Naive thymus-derived CD4-positive, alpha-beta T cell (primary cell): Measurements from ENCODE around the gene SLFN13. TPM values are rescaled to one million over a fixed set of nuclear protein-coding genes. Genes with fewer than 3 reads are reported as not detected.
A peak's percentile ranks its signal among the peaks of the same experiment; 100 is the strongest.
"Not testable (repeated sequence)": the region's sequence is repeated elsewhere in the genome, so short reads cannot be mapped to it uniquely, and the experiment has no call there.

Experiments used
- ATAC-seq: fragments of 150-1000 bp; cut with Tn5 transposase; 2 replicates; pipeline ENCODE4 v1.10.0; 2021; ENCODE audit warnings: mild to moderate bottlenecking, moderate library complexity
- CTCF ChIA-PET: fragments of 350-600 bp; sonication (Branson Sonifier 250); formaldehyde crosslinking; loops from one replicate; lab custom pipeline; 2021; ENCODE audit warnings: antibody characterized with exemption; lab: Charles Lee
- POLR2A ChIA-PET: fragments of 350-600 bp; sonication (Branson Sonifier 250); formaldehyde crosslinking; loops from one replicate; lab custom pipeline; 2021; ENCODE audit warnings: antibody characterized with exemption, inconsistent platforms; lab: Charles Lee
- DNase-seq, 9 donors: peaks; one replicate each; pipeline versions ENCODE4 v3.0.0 to v3.0.0-alpha.2; 2020 to 2022; ENCODE audit warnings: mixed read lengths in 1 of 9
- H3K27ac ChIP-seq: one replicate; pipeline ENCODE4 v1.7.0; 2013; ENCODE audit warnings: mild to moderate bottlenecking, low read depth, low read length, moderate library complexity
- H3K27me3 ChIP-seq, 2 donors: one replicate each; pipeline ENCODE4 v1.7.0; 2013; ENCODE audit warnings: low read length in 2 of 2, mild to moderate bottlenecking in 2 of 2, moderate library complexity in 2 of 2; ENCODE audit not compliant: control insufficient read depth in 2 of 2, insufficient read depth in 2 of 2
- H3K36me3 ChIP-seq, 3 experiments: 1 replicate in 2 of 3; 2 replicates in 1 of 3; pipeline ENCODE4 v1.7.0; 2013; ENCODE audit warnings: low read length in 3 of 3, mild to moderate bottlenecking in 3 of 3, moderate library complexity in 1 of 3; ENCODE audit not compliant: insufficient read depth in 3 of 3, control insufficient read depth in 2 of 3
- H3K4me1 ChIP-seq, 2 donors: one replicate each; pipeline ENCODE4 v1.7.0; 2013; ENCODE audit warnings: low read length in 2 of 2, mild to moderate bottlenecking in 2 of 2, moderate library complexity in 1 of 2; ENCODE audit not compliant: control insufficient read depth in 2 of 2, insufficient read depth in 2 of 2
- H3K4me3 ChIP-seq: 2 replicates; pipeline ENCODE4 v1.7.0; 2013; ENCODE audit warnings: mild to moderate bottlenecking, low read length
- H3K9me3 ChIP-seq, 3 experiments: 1 replicate in 2 of 3; 2 replicates in 1 of 3; pipeline ENCODE4 v1.7.0; 2013; ENCODE audit warnings: low read length in 3 of 3; ENCODE audit not compliant: control insufficient read depth in 2 of 3
- H3K27ac Mint-ChIP-seq, 9 donors: one replicate each; pipeline ENCODE4 v1.8.0; 2020 to 2022; ENCODE audit warnings: mixed read lengths in 9 of 9, mild to moderate bottlenecking in 8 of 9, moderate library complexity in 5 of 9, inconsistent platforms in 2 of 9
- H3K27me3 Mint-ChIP-seq, 5 donors: one replicate each; pipeline ENCODE4 v1.8.0; 2021 to 2022; ENCODE audit warnings: mixed read lengths in 5 of 5, mild to moderate bottlenecking in 1 of 5
- H3K36me3 Mint-ChIP-seq, 5 donors: one replicate each; pipeline ENCODE4 v1.8.0; 2020 to 2022; ENCODE audit warnings: mixed read lengths in 5 of 5, mild to moderate bottlenecking in 3 of 5, inconsistent platforms in 1 of 5
- H3K4me1 Mint-ChIP-seq, 7 donors: one replicate each; pipeline ENCODE4 v1.8.0; 2020 to 2022; ENCODE audit warnings: mixed read lengths in 7 of 7, mild to moderate bottlenecking in 3 of 7, inconsistent platforms in 1 of 7
- H3K4me3 Mint-ChIP-seq, 10 donors: one replicate each; pipeline ENCODE4 v1.8.0; 2020 to 2022; ENCODE audit warnings: mild to moderate bottlenecking in 10 of 10, mixed read lengths in 10 of 10, moderate library complexity in 6 of 10, inconsistent platforms in 2 of 10
- H3K9me3 Mint-ChIP-seq, 11 donors: one replicate each; pipeline ENCODE4 v1.8.0; 2020 to 2022; ENCODE audit warnings: mixed read lengths in 11 of 11, mild to moderate bottlenecking in 4 of 11, inconsistent platforms in 1 of 11, moderate library complexity in 1 of 11
- intact Hi-C, 2 donors: fragments of 100-400 bp; cut with micrococcal nuclease; formaldehyde crosslinking; loops; one replicate each; pipeline ENCODE4 v1.15.1; 2023
- polyA plus RNA-seq, 2 donors: library from polyadenylated mRNA; unstranded; fragments of 300-500 nt; fragmentation: Illumina TruSeq; gene quantifications; one replicate each; pipeline ENCODE4 v1.2.3, GENCODE V29; 2021
- total RNA-seq, 6 experiments: library from RNA in 5 of 6; stranded (reverse) in 5 of 6; gene quantifications; 1 replicate in 5 of 6; 2 replicates in 1 of 6; pipeline ENCODE4 v1.2.3 and lab custom pipeline; 2021 to 2026

Gene SLFN13
- total and polyA plus RNA-seq, 7 experiments from 2014 or later, result 3.6 to 64.7 (median 15.0) TPM

- POLR2A ChIA-PET, result interaction anchor here (0.6 to 3.5 kb wide), 10 partner anchors 11 to 312 kb away, joined by 3 to 28 read pairs (median 4); partner anchors contain the start of gene SLFN13
Observed at GRCh38 chr17:35468475-35468874, 19.9 kb upstream of the SLFN13 start.

DNA sequence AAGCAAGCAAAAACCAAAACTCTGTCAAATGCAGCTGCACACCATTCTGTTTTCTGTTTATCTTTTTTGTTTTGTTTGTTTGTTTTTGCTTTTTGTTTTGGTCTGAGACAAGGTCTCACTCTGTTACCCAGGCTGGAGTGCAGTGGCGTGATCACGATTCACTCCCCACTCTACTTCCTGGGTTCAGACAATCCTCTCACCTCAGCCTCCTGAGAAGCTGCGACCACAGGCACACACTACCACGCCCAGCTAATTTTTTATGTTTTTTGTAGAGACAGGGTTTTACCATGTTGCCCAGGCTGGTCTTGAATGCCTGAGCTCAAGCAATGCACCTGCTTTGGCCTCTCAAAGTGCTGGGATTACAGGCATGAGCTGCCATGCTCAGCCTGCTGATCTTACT lies 19.3 kb upstream of the SLFN13 start:
- Histone ChIP-seq H3K36me3 (no peaks in the 10 kb centered on the region), H3K27me3 (no peaks in the 10 kb centered on the region), H3K4me1 (peaks cover 19 to 20% of the 10 kb centered on the region in 2 donors), H3K9me3 (peaks cover 0 to 5% (median 0%) of the 10 kb centered on the region in 3 experiments), H3K4me3 (no peak overlapping the region), H3K27ac (no peak overlapping the region)
- intact Hi-C loops, result loop anchor here in 1 of 2 donors (2.0 to 5.0 kb wide), 2 partner anchors 19 to 36 kb away; partner anchors contain the start of gene SLFN12
- peak; percentile 75 for ATAC-seq
- Mint-ChIP-seq H3K27me3 (no peaks in the 10 kb centered on the region), H3K4me3 (peak overlapping the region; percentile 32 to 72 (median 58)), H3K9me3 (peaks cover 5 to 33% (median 21%) of the 10 kb centered on the region in 11 donors), H3K36me3 (peaks cover 13 to 82% (median 29%) of the 10 kb centered on the region in 5 donors), H3K27ac (peak overlapping the region; percentile 10 to 89 (median 71)), H3K4me1 (peaks cover 23 to 74% (median 45%) of the 10 kb centered on the region in 7 donors)
- DNase-seq, result peak in 4 of 9 donors; percentile 19 to 21 (median 20)
- ChIA-PET CTCF (interaction anchor here (0.6 kb wide), 1 partner anchor 87 kb away, joined by 3 read pairs; no protein-coding TSS in a partner anchor), POLR2A (interaction anchor here (0.5 to 3.5 kb wide), 14 partner anchors 12 to 311 kb away, joined by 3 to 28 read pairs (median 3); partner anchors contain the start of genes SLFN12L and SLFN13)

More at GRCh38 chr17:35468475-35468874, 19.9 kb upstream of the SLFN13 start:
- H3K9me3 Mint-ChIP-seq, result peaks cover 5 to 39% (median 26%) of the 10 kb centered on the region in 11 donors
- intact Hi-C loops, result loop anchor here in 1 of 2 donors (5.0 kb wide), 1 partner anchor 36 kb away; the partner anchor contains the start of gene SLFN12
- H3K36me3 Mint-ChIP-seq, result peaks cover 17 to 84% (median 35%) of the 10 kb centered on the region in 5 donors
- peaks cover 23 to 69% (median 42%) of the 10 kb centered on the region in 7 donors for H3K4me1 Mint-ChIP-seq
- Histone ChIP-seq H3K27ac (no peak overlapping the region), H3K9me3 (peaks cover 0 to 5% (median 0%) of the 10 kb centered on the region in 3 experiments), H3K4me1 (peaks cover 19 to 20% of the 10 kb centered on the region in 2 donors), H3K27me3 (no peaks in the 10 kb centered on the region), H3K36me3 (peaks cover 0 to 2% (median 0%) of the 10 kb centered on the region in 3 experiments), H3K4me3 (no peak overlapping the region)
- ATAC-seq (no peak), DNase-seq (no peak)
- peak overlapping the region; percentile 63 to 86 (median 78) for H3K27ac Mint-ChIP-seq
- H3K27me3 Mint-ChIP-seq, result no peaks in the 10 kb centered on the region
- CTCF ChIA-PET, result no interaction called here
- H3K4me3 Mint-ChIP-seq, result peak overlapping the region in 9 of 10 donors; percentile 14 to 72 (median 56)

- Histone ChIP-seq H3K27ac (peak overlapping the region; percentile 31), H3K36me3 (no peaks in the 10 kb centered on the region), H3K4me3 (peak overlapping the region; percentile 46), H3K27me3 (no peaks in the 10 kb centered on the region), H3K4me1 (peaks cover 7 to 14% of the 10 kb centered on the region in 2 donors), H3K9me3 (no peaks in the 10 kb centered on the region)
- Mint-ChIP-seq H3K4me1 (peaks cover 17 to 44% (median 34%) of the 10 kb centered on the region in 7 donors), H3K9me3 (peaks cover 0 to 38% (median 16%) of the 10 kb centered on the region in 11 donors), H3K27me3 (no peaks in the 10 kb centered on the region), H3K27ac (peak overlapping the region; percentile 78 to 95 (median 86)), H3K36me3 (peaks cover 13 to 66% (median 20%) of the 10 kb centered on the region in 5 donors), H3K4me3 (peak overlapping the region; percentile 64 to 88 (median 81))
- DNase-seq, result peak; percentile 31 to 68 (median 58)
- CTCF ChIA-PET, result no interaction called here
- intact Hi-C loops, result loop anchor here in 1 of 2 donors (1.0 kb wide), 1 partner anchor 12 kb away; the partner anchor contains the start of gene SLFN13
- ATAC-seq, result peak; percentile 95
- POLR2A ChIA-PET, result interaction anchor here (1.0 to 2.8 kb wide), 4 partner anchors 11 to 147 kb away, joined by 3 to 14 read pairs (median 5); no protein-coding TSS in a partner anchor
Observed at GRCh38 chr17:35460354-35460851, 11.8 kb upstream of the SLFN13 start.

GRCh38 chr17:35454035-35454434 lies 5.5 kb upstream of the SLFN13 start:
- H3K4me3 Mint-ChIP-seq, CTCF ChIA-PET, H3K36me3 ChIP-seq, H3K27ac ChIP-seq, H3K4me3 ChIP-seq, H3K27me3 ChIP-seq, DNase-seq, POLR2A ChIA-PET, H3K27ac Mint-ChIP-seq, H3K4me1 ChIP-seq, intact Hi-C loops, ATAC-seq, H3K27me3 Mint-ChIP-seq, H3K9me3 ChIP-seq: not testable (repeated sequence)
- H3K36me3 Mint-ChIP-seq, result peaks cover 10 to 51% (median 13%) of the 10 kb centered on the region in 5 donors
- peaks cover 0 to 10% (median 6%) of the 10 kb centered on the region in 7 donors for H3K4me1 Mint-ChIP-seq
- H3K9me3 Mint-ChIP-seq, result peaks cover 0 to 29% (median 16%) of the 10 kb centered on the region in 11 donors

GRCh38 chr17:35453171-35453570 lies 4.6 kb upstream of the SLFN13 start:
- Mint-ChIP-seq H3K9me3 (peaks cover 0 to 22% (median 10%) of the 10 kb centered on the region in 11 donors), H3K27me3 (no peaks in the 10 kb centered on the region), H3K36me3 (peaks cover 4 to 49% (median 6%) of the 10 kb centered on the region in 5 donors), H3K27ac (peak overlapping the region in 4 of 9 donors; percentile 3 to 53 (median 33)), H3K4me3 (no peak overlapping the region), H3K4me1 (peaks cover 0 to 13% (median 7%) of the 10 kb centered on the region in 7 donors)
- Histone ChIP-seq H3K27ac (no peak overlapping the region), H3K4me3 (no peak overlapping the region), H3K36me3 (no peaks in the 10 kb centered on the region), H3K27me3 (no peaks in the 10 kb centered on the region), H3K4me1 (peaks cover 0 to 7% of the 10 kb centered on the region in 2 donors), H3K9me3 (no peaks in the 10 kb centered on the region)
- DNase-seq (no peak), ATAC-seq (no peak)
- POLR2A ChIA-PET, result no interaction called here
- CTCF ChIA-PET, result no interaction called here
- intact Hi-C loops, result no loop called here

- POLR2A ChIA-PET, result interaction anchor here (0.9 to 2.4 kb wide), 4 partner anchors 10 to 38 kb away, joined by 4 to 28 read pairs (median 10); no protein-coding TSS in a partner anchor
- no peaks in the 10 kb centered on the region for H3K36me3 ChIP-seq
- intact Hi-C loops, result loop anchor here (2.0 to 5.0 kb wide), 6 partner anchors 37 to 207 kb away; partner anchors contain the start of genes SLFN11 (in 1 of the 2) and SLFN5 (in 1 of the 2)
- no peaks in the 10 kb centered on the region for H3K9me3 ChIP-seq
- no peaks in the 10 kb centered on the region for H3K9me3 Mint-ChIP-seq
- H3K27me3 Mint-ChIP-seq, result no peaks in the 10 kb centered on the region
- CTCF ChIA-PET, result no interaction called here
- DNase-seq (no peak), ATAC-seq (peak; percentile 45)
- H3K4me3 Mint-ChIP-seq, result peak overlapping the region in 9 of 10 donors; percentile 17 to 88 (median 56)
- H3K27ac Mint-ChIP-seq, result peak overlapping the region in 7 of 9 donors; percentile 14 to 88 (median 82)
- H3K4me3 ChIP-seq, result no peak overlapping the region
- no peaks in the 10 kb centered on the region for H3K27me3 ChIP-seq
- peaks cover 0 to 33% (median 21%) of the 10 kb centered on the region in 7 donors for H3K4me1 Mint-ChIP-seq
- peaks cover 0 to 48% (median 11%) of the 10 kb centered on the region in 5 donors for H3K36me3 Mint-ChIP-seq
- H3K4me1 ChIP-seq, result peaks cover 7 to 14% of the 10 kb centered on the region in 2 donors
- no peak overlapping the region for H3K27ac ChIP-seq
Observed at GRCh38 chr17:35449371-35449931, 885 bp upstream of the SLFN13 start.
